Embryonic facial prominence (tissue), 1 donor: ENCODE data around the gene DYRK3.
A peak's percentile ranks its signal among the peaks of the same experiment; 100 is the strongest.
"Not testable (repeated sequence)": the region's sequence is repeated elsewhere in the genome, so short reads cannot be mapped to it uniquely, and the experiment has no call there.

Experiments
- DNase-seq: peaks from one replicate; pipeline ENCODE4 v3.0.0-alpha.2; 2016; ENCODE audit errors: extremely low spot score

DYRK3 gene

DNA sequence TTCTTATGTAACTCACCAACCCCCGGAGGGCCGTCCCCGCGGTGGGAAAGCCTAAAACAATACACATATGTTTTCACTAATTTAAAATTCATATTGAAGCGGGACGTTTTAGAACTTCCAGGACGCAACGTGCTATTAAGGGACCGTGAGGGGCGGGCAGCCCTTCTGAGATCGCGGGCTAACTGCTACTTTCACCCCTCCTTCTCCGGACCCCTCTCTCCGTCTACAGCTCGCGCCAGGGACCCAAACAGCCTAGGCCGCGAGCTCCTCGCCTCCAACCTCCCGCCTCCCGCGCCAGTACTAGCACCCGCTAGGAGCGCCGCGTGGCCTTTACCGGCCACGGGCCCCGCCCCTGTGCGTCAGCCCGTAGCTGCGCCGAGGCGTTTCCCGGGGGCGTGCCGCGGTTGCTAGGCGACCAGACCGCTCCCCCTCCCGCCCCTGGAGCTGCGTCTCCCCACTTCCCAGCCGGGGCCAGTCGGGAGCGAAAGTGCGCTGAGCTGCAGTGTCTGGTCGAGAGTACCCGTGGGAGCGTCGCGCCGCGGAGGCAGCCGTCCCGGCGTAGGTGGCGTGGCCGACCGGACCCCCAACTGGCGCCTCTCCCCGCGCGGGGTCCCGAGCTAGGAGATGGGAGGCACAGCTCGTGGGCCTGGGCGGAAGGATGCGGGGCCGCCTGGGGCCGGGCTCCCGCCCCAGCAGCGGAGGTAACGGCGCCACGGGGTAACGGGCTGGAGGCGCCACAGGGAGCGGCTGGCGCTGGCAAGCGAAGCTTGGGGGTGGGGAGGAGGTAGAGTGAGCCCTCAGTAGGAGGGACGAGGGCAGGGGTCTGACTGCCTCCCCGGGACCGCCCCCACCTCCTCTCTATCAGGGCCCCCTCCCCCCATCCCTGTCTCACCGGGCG is at the start of gene DYRK3:
Gene DYRK3 (plus strand): TSS at position 457 of the 898 bp plus-strand sequence. CDS start 168 bp downstream, at position 625.
- peak; percentile 77 for DNase-seq

GRCh38 chr1:206586501-206587445 is 48.6 kb upstream of the DYRK3 start:
- no peak for DNase-seq

DNA sequence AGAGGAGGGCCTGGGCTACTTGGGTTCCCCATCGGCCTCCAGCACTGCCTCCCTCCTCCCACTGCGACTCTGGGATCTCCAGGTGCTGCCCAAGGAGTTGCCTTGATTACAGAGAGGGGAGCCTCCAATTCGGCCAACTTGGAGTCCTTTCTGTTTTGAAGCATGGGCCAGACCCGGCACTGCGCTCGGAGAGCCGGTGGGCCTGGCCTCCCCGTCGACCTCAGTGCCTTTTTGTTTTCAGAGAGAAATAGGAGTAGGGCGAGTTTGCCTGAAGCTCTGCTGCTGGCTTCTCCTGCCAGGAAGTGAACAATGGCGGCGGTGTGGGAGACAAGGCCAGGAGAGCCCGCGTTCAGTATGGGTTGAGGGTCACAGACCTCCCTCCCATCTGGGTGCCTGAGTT is 47.4 kb upstream of the DYRK3 start:
- no peak for DNase-seq

GRCh38 chr1:206588492-206588891 is 46.8 kb upstream of the DYRK3 start:
- no peak for DNase-seq

DNA sequence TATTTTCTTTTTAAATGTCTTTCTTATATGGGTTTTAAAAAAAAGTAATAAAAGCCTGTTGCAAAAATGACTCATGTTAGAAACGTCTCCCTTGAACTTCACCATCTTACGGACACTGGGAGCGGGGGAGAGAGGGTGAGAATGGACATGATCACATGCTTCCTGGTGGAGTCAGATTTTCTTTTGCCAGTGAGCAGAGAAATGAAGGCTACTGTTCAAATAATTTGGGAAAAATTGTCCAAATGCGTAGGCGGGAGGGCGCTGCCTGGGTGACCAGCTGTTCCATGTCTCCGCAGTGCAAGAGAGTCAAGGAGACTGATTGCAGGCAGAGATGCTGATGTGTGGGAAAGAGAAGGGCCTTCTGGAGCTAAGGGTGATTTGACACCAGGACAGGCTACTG is 46.1 kb upstream of the DYRK3 start:
- DNase-seq = no peak

DNA sequence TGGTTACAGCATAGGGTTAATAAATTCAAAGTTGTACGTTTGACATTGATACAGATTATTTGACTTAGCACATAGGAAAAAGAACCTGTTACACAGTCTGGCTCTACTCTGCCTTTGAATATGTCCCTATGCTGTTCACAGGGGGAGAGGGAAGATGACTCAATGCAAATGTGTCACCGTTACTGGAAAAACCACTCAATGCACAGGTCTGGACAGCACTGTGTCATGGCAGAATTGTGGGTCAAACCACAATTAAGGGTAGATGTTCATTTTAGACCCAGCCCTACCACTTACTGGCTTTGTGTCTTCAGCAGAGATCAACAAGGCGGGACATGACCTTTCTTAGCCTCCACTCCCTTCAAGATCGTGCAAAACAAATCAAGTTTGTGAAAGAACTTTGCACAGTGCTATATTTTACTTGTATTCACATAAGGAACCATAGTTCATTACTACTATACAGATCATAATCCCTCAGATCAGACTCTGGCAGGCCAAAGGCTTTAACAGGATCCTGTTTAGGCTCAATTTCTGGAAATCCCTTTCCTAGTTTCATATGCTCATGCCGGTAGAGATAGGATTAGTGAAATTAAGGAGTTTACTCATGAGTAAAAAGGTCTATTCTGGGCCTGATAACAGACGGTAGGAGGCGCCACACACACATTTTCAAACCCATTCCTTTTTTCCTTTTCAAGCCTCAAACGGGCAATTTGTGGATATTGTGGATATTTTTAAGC is 45.1 kb upstream of the DYRK3 start:
- no peak for DNase-seq

DNA sequence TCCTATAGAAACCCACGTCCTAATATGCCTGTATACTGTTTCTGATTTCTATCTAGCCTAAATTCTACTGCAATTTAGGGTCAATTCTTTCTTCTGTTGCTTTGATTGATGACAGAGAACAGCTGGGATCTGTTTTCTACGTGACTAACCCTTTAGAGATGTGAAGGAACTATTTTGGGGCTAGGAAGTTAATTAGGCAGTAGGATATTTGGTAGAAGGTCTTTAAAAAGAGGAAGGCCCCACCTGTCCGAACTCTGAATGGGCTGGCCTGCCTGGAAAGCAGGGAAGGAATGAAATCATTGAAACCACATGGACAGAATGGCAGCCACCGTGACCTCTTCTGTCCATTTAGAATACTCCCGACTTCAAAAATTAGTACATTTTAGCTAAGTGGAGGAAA is 44.1 kb upstream of the DYRK3 start:
- no peak for DNase-seq

DNA sequence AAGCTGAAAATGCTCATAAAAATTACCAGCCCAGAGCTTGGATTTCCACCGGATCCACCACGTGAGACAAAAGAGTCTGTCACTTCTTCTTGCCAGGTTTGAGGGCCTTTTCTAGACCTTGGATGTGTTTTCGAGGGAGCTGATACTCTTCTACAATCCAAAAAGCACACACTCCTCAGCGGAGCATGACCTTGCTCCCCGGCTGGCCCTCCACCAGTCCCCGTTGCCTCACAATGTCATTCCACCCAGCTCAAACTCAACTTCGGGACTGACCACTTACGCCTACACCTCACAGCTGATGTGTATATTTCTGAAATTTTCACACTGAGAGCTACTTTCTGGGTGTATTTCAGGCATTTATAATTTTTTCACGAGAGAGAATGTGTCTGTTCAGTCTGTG is 43.6 kb upstream of the DYRK3 start:
- DNase-seq = no peak

- no peak for DNase-seq
These were observed 41.9 kb upstream of the DYRK3 start for GRCh38 chr1:206593351-206593925.

DNA sequence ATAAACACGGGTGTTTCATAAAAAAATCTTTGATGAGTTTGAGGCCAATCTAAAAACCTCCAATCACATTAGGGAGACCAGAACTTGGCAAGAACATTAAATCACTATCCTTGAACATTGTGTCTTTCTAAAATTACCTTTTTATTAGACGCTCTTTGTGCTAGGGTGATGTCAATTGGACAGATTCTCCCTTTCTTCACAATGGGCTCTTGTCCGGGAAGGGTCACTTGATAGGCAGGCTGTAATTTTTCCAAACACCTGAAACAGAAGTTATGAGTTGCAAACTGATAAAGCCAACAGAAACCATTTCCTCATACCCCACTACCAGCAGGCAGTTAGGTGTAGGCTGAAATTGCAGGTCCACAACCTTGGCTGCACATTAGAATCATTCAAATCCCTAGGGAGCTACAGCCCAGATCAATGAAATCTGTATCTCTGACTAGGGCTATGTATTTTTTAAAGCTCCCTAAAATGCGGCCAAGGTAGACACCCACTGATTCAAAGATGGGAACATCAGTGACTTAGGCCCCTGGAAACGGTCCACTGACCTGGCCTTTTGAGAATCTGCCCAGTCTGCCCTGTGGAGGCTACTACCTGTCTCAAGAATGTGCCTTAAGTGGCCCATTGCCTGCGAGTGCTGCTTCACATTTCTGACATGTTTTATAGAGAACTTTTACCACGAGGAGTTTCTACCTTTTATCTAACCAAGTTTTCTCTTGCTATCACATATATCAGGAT is 39.6 kb upstream of the DYRK3 start:
- no peak for DNase-seq

DNA sequence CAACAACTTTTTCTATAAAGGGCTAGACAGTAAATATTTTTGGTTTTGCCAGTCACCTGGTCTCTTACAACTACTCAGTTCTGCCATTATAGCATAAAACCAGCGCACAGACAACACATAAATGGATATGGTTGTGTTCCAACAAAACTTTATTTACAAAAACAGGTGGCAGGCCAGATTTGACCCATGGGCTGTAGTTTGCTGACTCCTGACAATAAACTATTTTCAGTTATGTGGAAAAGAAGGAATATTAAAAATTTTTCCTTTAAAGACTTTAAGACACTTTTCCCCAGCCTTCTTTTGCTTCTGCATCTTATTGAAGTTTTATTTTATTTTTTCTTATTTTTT is 39.0 kb upstream of the DYRK3 start:
- DNase-seq = no peak

- DNase-seq = no peak
These were observed 34.8 kb upstream of the DYRK3 start for GRCh38 chr1:206600527-206600926.

- no peak for DNase-seq
These were observed 30.5 kb upstream of the DYRK3 start for GRCh38 chr1:206604861-206605260.

DNA sequence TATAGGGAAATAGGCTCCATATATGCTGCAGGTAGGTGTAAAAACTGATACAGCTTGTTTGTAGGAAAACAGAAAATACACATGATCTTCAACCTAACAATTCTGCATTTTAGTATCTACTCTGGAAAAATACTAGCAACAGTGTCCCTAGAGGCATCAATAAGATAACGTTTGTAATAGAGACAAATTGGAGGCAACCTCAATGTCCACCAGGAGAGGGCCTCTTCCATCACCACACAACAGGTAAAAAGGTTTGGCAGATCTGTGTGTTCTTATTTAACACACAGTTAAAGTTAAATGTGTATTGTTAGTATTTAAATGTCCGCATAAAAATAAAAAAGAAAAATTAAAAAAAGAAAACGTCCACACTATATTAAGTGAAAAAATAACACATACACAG is 28.5 kb upstream of the DYRK3 start:
- no peak for DNase-seq

DNA sequence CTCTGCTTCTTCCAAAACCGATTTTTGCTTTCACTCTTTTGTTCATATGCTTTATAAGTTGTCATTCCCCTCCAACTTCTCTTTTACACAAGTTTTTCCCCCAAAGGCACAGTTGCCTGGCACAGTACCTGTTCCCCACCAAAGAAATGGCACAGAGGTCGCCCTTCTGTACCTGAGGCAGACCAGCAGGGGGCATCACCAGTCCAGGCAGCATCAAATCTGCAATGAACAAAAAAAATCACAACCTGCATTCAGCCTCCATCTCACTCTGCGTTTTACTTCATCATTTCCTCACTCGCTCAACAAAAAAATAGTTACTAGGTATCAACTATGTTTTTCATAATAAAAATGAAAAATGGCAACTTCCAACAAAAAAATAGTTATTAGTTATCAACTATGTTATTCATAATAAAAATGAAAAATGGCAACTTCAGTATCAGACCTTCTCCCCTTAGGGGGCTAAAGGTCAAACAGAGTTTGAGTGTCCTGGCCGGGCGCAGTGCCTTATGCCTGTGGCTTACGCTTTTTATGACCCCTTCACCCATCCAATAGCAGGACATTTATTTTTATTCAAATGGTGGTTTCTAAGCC is 27.1 kb upstream of the DYRK3 start:
- no peak for DNase-seq

DNA sequence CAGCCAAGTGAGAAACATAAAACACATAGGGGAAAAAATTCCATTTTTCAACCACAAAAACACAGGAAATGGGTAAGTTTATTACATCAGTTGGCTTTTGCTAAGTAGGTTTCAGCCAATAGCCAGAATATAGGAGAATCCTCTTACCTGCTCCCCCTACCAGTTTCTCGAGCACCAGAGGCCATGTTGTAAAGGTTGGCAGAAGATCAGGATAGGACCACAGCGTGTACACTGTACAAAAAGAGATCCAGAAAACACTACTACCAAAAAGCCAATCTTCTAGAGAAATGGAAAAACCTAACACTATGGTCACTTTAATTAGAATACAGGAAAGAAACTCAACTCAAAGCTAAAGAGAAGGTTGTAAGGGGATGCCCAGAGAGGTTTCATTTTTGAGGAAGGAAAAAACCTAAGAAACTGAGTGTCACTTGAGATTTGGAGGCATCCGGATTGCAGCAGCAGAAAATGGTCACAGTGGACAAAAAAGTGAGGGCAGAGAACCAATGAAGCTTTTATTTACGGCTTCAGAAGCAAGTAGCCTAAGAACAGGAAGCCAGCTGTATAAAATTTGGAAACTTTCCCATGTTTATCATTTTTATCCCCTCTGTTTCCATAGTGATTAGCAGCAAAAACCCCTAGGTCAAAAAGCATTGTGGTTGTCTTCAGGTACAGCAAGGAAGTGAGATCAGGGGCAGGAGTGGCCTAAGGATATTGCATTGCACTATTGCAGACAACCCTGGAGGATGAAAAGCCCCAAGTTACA is 25.9 kb upstream of the DYRK3 start:
- DNase-seq = no peak

DNA sequence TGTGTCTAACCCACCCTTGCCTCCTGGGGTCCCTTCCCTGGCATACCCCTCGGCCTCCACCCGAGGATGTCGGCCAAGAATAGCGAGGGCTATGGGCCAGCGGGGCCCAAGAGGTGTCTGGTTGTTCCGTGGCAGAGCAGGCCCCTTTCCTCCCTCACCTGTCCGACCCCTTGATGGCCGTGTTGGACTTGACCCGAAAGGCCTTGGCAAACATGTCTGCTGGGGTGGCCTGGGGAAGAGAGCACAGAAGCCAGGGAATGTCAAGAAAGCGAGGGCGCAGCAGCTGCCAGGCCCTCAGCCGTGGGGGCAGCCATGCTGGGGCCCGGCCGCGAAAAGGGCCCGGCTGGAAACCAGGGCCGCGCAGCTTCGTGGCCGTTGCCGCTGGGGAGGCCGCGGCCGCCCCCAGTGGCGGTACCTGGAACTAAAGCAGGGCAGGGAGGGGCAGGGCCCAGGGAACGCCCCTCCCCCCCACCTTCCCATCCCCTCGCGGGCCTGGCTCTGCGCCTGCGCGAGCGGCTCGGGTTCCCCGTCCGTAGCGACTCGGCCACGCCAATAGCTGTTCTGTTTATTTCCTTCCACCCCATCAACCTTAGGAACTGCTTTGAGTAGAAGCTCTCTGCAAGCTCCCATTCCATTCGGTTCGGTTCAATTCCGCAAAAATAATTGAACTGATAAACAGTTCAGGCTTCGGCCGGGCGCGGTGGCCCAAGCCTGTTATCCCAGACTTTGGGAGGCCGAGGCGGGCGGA is 23.0 kb upstream of the DYRK3 start, which contains the start of gene EIF2D:
Gene EIF2D (minus strand): TSS at position 337 of the 748 bp plus-strand sequence. CDS start 123 bp downstream, at position 214.
- DNase-seq = peak; percentile 86

- DNase-seq = not testable (repeated sequence)
These were observed 8.9 kb upstream of the DYRK3 start for GRCh38 chr1:206626396-206626795.

DNA sequence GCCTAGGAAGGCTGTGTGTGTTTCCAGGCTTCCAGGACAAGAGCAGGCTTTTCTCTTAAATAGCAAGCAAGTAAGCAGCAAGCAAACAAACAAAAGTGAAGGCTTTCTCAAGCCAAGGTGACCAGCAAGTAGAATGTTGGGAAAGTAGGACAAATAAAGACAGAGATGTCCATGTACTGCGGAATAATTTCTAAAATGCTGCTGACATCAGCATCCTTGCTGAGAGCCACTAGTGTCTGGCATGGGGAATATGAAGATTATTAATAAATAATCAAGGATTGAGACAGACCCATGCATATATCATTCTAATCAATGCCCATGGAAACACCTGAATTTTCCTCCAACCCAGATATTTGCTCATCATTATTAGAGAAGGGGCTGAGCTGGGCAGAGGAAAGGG is 6.4 kb upstream of the DYRK3 start:
- no peak for DNase-seq
